Measurements from ENCODE around the gene TTC28.

TTC28 gene

DNA sequence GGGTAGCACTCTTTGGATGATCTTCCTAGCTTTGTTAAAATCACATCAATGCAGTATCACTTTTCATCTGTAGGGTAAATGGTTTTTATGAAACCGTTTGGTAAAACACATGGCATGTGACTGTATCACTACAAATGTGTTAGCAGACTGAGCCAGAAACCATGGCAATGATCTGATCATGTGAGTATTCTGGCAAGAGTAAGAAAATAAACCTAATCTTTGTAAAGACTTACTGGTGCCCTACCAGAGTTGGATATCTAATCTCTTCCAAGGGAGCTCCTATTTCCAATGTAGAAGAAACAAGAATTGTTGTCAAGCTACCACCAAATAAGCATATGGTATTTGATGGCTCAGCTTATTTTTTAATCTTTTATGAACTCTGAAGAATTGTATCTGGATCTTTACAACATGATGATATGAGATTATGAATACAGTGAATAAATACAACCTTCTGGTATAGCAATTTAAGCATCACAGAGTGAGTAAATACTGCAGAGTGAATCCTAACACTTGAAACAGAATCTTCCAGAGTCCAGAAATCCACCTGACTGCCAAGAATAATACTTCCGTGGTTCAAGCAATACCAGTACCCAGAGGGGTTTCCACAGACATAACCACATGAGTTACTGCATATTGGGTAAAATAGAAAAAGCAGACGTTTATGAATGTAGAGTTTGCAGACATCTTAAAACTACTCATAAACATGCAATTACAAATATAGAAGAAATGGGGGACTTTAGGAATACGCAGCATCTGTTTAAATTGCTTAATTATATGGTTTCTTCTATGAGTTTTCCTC is 238.8 kb downstream of the TTC28 start:
- in situ Hi-C loops (cut with HindIII; ENCODE audit: low pct_ligation_motif_present, low sequenced_read_pairs): no loop called here
- Histone ChIP-seq H3K27me3 (replicated peaks) (no peaks in the 10 kb centered on the region), H3K4me3 (ENCODE audit: low read depth, low read length) (no peak overlapping the region), H3K36me3 (replicated peaks) (no peaks in the 10 kb centered on the region), H3K27ac (no peak overlapping the region)
- peak; percentile 24 for DNase-seq
- TF ChIP-seq CTCF (IDR thresholded peaks at IDR 0.05; ENCODE audit: low read depth, low read length, missing control alignments): no peak

GRCh38 chr22:28438183-28438768 is 241.4 kb downstream of the TTC28 start:
- no peak for DNase-seq

GRCh38 chr22:28435982-28436381 is 243.7 kb downstream of the TTC28 start:
- no peak for DNase-seq
- Histone ChIP-seq H3K27ac (no peak overlapping the region), H3K27me3 (replicated peaks) (no peaks in the 10 kb centered on the region), H3K4me3 (ENCODE audit: low read depth, low read length) (no peak overlapping the region), H3K36me3 (replicated peaks) (no peaks in the 10 kb centered on the region)
- in situ Hi-C loops (cut with HindIII; ENCODE audit: low pct_ligation_motif_present, low sequenced_read_pairs): no loop called here
- no peak for TF ChIP-seq CTCF (IDR thresholded peaks at IDR 0.05; ENCODE audit: low read depth, low read length, missing control alignments)

More at GRCh38 chr22:28438183-28438768, 241.4 kb downstream of the TTC28 start:
- H3K36me3 ChIP-seq (replicated peaks): no peaks in the 10 kb centered on the region
- in situ Hi-C loops (cut with HindIII; ENCODE audit: low pct_ligation_motif_present, low sequenced_read_pairs): no loop called here
- no peaks in the 10 kb centered on the region for H3K27me3 ChIP-seq (replicated peaks)
- no peak overlapping the region for H3K4me3 ChIP-seq (ENCODE audit: low read depth, low read length)
- H3K27ac ChIP-seq: no peak overlapping the region
- TF ChIP-seq CTCF (IDR thresholded peaks at IDR 0.05; ENCODE audit: low read depth, low read length, missing control alignments): no peak

- no peak for TF ChIP-seq CTCF (IDR thresholded peaks at IDR 0.05; ENCODE audit: low read depth, low read length, missing control alignments)
- Histone ChIP-seq H3K36me3 (replicated peaks) (no peaks in the 10 kb centered on the region), H3K4me3 (ENCODE audit: low read depth, low read length) (no peak overlapping the region), H3K27ac (no peak overlapping the region), H3K27me3 (replicated peaks) (no peaks in the 10 kb centered on the region)
- DNase-seq: no peak
- in situ Hi-C loops (cut with HindIII; ENCODE audit: low pct_ligation_motif_present, low sequenced_read_pairs): no loop called here
These were observed 244.4 kb downstream of the TTC28 start for GRCh38 chr22:28435140-28435768.

GRCh38 chr22:28430466-28431025 is 249.1 kb downstream of the TTC28 start:
- no peak for TF ChIP-seq CTCF (IDR thresholded peaks at IDR 0.05; ENCODE audit: low read depth, low read length, missing control alignments)
- Histone ChIP-seq H3K27ac (no peak overlapping the region), H3K27me3 (replicated peaks) (no peaks in the 10 kb centered on the region), H3K4me3 (ENCODE audit: low read depth, low read length) (no peak overlapping the region), H3K36me3 (replicated peaks) (no peaks in the 10 kb centered on the region)
- in situ Hi-C loops (cut with HindIII; ENCODE audit: low pct_ligation_motif_present, low sequenced_read_pairs): no loop called here
- no peak for DNase-seq

All from brain microvascular endothelial cell (primary cell).